Measurements from ENCODE around the gene AMBRA1.

DNA sequence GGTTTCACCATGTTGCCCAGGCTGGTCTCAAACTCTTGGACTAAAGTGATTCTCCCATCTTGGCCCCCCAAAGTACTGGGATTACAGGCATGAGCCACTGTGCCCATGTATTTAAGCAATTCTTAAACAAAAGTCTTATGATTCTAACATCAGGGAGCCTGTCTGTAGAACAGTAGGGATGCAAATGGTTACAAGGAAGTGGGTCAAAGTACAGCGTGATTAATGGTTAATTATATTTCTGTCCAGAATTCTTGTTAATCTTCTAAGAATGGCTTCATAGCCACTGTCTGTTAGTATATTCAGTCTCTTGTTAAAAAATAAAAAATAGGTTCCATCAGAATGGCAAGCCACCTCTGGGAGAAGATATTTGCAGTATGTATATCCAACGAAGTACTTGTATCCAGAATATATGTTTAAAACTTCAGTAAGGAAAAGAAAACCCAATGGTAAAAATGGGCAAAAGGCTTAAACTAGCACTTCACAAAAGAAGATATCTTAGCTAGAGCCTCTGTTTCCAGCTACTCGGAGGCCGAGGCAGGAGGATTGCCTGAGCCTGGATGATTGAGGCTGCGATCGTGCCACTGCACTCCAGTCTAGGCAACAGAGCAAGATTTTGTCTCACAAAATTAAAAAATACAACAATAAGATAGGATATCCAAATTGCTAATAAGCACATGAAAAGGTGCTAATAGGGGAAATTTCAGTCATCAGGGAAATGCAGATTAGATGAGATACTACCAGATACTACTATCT lies 46.4 kb upstream of the AMBRA1 start:
- TF ChIP-seq, protein P1, sequence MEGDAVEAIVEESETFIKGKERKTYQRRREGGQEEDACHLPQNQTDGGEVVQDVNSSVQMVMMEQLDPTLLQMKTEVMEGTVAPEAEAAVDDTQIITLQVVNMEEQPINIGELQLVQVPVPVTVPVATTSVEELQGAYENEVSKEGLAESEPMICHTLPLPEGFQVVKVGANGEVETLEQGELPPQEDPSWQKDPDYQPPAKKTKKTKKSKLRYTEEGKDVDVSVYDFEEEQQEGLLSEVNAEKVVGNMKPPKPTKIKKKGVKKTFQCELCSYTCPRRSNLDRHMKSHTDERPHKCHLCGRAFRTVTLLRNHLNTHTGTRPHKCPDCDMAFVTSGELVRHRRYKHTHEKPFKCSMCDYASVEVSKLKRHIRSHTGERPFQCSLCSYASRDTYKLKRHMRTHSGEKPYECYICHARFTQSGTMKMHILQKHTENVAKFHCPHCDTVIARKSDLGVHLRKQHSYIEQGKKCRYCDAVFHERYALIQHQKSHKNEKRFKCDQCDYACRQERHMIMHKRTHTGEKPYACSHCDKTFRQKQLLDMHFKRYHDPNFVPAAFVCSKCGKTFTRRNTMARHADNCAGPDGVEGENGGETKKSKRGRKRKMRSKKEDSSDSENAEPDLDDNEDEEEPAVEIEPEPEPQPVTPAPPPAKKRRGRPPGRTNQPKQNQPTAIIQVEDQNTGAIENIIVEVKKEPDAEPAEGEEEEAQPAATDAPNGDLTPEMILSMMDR (IDR thresholded peaks at IDR 0.05): no peak
- TF ChIP-seq EP300 (IDR thresholded peaks at IDR 0.05): no peak
- TF ChIP-seq POLR2AphosphoS5 (IDR thresholded peaks at IDR 0.05): no peak
- no peak for TF ChIP-seq POLR2A (IDR thresholded peaks at IDR 0.05; ENCODE audit: low read depth)
